HL-60/S4 treated with phorbol 12-myristate 13-acetate at 8.2 ng/mL for 4 days and 3 days (cell line): Measurements from ENCODE around the gene SEMA4A.

Experiments
- in situ Hi-C: fragments of 300-500 bp; cut with MboI; formaldehyde crosslinking; loops from 2 replicates; pipeline ENCODE4 v1.15.0; 2022; ENCODE audit warnings: low sequenced_read_pairs

SEMA4A gene

DNA sequence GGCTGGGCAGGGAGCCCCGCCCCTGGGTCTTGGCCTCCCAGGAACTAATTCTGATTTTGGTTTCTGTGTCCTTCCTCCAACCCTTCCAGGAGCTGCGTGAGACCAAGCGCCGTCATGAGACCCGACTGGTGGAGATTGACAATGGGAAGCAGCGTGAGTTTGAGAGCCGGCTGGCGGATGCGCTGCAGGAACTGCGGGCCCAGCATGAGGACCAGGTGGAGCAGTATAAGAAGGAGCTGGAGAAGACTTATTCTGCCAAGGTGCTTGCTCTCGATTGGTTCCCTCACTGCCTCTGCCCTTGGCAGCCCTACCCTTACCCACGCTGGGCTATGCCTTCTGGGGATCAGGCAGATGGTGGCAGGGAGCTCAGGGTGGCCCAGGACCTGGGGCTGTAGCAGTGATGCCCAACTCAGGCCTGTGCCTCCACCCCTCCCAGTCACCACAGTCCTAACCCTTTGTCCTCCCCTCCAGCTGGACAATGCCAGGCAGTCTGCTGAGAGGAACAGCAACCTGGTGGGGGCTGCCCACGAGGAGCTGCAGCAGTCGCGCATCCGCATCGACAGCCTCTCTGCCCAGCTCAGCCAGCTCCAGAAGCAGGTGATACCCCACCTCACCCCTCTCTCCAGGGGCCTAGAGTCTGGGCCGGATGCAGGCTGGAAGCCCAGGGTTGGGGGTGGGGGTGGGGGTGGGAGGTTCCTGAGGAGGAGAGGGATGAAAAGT, 18.5 kb upstream of the SEMA4A start:
- in situ Hi-C loops = no loop called here

GRCh38 chr1:156135930-156136871, 17.2 kb upstream of the SEMA4A start:
- in situ Hi-C loops = no loop called here

DNA sequence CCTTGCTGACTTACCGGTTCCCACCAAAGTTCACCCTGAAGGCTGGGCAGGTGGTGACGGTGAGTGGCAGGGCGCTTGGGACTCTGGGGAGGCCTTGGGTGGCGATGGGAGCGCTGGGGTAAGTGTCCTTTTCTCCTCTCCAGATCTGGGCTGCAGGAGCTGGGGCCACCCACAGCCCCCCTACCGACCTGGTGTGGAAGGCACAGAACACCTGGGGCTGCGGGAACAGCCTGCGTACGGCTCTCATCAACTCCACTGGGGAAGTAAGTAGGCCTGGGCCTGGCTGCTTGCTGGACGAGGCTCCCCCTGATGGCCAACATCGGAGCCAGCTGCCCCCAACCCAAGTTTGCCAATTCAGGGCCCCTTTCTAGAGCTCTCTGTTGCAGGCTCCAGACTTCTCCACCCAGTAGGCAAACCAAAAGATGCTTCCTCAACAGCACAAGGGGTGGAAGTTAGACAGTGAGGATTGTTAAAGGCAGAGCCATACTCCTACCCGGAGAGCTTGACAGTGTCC, 16.4 kb upstream of the SEMA4A start:
- in situ Hi-C loops = no loop called here

GRCh38 chr1:156138458-156138867, 14.9 kb upstream of the SEMA4A start:
- in situ Hi-C loops = no loop called here

GRCh38 chr1:156140879-156141707, 12.3 kb upstream of the SEMA4A start:
- in situ Hi-C loops = loop anchor here (10.0 kb wide), 1 partner anchor 84 kb away; no protein-coding TSS in a partner anchor

- in situ Hi-C loops = loop anchor here (10.0 kb wide), 1 partner anchor 81 kb away; no protein-coding TSS in a partner anchor
Measured at GRCh38 chr1:156143765-156144489, 9.5 kb upstream of the SEMA4A start.

GRCh38 chr1:156144742-156145141, 8.6 kb upstream of the SEMA4A start:
- in situ Hi-C loops = loop anchor here (10.0 kb wide), 1 partner anchor 80 kb away; no protein-coding TSS in a partner anchor

GRCh38 chr1:156145650-156146019, 7.8 kb upstream of the SEMA4A start:
- in situ Hi-C loops = loop anchor here (10.0 kb wide), 1 partner anchor 79 kb away; no protein-coding TSS in a partner anchor

DNA sequence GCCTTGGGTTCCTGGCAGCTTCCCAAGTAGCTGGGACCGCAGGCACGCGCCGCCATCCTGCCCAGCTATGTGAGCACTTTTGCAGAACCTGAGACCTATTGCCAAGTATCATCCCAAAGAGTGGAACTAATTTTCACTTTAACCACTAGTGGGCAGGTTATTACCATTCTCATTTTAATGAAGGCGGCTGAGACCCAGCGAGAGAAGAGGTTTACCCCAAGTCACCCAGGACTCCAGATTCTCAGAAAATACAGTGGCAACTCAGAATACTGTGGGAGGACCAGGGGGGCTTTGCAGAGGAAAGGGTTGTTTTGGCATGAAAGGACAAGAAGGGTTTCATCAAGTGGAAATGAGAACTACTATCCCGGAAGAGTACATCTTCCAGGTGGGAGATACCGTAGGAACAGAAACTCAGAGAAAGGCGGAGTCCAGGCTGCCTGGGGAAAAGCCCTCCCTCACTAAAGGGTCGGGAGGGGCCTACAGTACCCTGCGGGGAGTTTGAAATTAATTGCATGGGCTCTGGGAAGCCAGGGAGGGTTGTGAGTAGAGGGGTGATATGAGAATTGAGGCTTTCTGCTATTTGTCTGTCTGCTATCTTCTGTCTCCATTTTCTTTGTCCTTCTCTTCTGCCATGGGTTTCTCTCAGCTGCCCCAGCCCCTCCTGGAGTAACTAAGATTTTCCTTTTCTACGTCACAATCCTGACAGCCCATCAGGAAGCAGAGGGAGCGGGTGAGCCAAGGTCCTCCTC, 7.2 kb upstream of the SEMA4A start:
- in situ Hi-C loops = loop anchor here (10.0 kb wide), 1 partner anchor 79 kb away; no protein-coding TSS in a partner anchor

DNA sequence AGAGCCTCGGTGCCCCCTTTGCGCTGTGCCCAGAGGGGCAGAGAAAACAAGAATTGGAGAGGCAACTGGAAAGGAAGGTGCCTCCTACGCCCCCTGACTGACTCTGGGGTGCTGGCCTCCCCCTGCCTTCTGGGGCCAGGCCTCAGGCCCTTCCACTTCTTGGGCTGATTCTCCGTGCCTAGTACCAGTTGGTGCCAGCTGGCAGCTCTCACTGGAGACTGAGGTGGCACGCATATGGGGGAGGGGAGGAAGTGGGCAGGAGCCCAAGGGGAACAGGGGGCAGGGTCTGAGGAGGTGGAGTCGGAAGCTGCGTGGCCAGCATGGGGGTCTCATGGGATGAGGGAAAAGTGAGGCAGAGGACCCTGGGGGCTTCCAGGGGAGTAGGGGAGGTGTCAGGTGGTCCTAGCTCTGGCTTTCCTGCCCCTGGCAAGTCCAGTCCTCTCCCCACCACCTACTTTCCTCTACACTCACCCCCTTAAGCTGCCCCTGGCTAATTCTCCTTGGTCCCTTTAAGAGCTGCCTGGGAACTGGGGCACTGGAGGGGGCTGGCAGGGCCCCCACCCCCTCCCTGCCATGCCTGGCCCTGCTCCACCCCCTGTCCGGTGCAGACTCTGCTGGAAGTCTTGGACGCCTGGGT, 6.5 kb upstream of the SEMA4A start:
- in situ Hi-C loops = loop anchor here (10.0 kb wide), 1 partner anchor 78 kb away; no protein-coding TSS in a partner anchor

DNA sequence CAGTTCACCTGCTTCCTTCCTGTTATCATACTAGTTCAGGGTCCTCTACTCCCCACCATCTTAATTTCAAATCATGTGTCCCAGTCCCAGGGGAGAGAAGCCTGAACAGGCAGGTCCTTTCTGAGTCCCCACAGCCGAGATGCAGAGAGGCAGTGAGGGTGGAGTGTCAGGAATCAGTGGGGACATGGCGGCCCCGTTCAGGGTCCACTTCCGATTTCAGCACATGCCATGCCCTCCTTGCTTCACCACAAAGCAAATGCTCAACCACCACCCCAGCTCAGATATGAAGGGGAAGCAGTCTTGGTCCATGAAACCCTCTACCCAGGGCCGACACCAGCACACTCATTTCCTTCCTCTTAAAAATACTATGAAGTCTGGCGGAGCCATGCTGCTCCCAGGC, 5.2 kb upstream of the SEMA4A start:
- in situ Hi-C loops = loop anchor here (10.0 kb wide), 1 partner anchor 77 kb away; no protein-coding TSS in a partner anchor

- in situ Hi-C loops = loop anchor here (10.0 kb wide), 1 partner anchor 75 kb away; no protein-coding TSS in a partner anchor
Measured at GRCh38 chr1:156149374-156150332, 3.7 kb upstream of the SEMA4A start.

GRCh38 chr1:156150333-156151011, 2.9 kb upstream of the SEMA4A start:
- in situ Hi-C loops = no loop called here

- in situ Hi-C loops = no loop called here
Measured at GRCh38 chr1:156151093-156151688, 2.2 kb upstream of the SEMA4A start.

DNA sequence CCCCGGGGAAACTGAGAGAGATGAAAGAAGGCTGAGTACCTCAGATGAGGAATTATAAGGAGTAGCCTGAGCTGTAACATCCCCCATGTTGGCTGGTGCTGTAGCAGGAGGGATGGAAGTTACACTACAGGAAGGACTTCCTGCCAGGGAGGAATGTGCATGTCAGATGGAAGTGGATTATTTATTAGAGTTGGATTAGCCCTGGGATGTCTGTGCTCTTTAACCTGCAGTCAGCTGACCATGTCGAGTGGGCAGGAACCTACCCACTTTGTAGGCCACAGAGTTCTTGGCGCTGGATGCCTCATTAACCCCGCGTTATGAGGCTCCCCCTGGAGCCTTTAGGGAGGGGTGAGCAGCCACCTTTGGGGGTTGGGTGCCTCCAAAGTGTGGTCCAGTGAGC, 757 bp upstream of the SEMA4A start:
- in situ Hi-C loops = no loop called here

DNA sequence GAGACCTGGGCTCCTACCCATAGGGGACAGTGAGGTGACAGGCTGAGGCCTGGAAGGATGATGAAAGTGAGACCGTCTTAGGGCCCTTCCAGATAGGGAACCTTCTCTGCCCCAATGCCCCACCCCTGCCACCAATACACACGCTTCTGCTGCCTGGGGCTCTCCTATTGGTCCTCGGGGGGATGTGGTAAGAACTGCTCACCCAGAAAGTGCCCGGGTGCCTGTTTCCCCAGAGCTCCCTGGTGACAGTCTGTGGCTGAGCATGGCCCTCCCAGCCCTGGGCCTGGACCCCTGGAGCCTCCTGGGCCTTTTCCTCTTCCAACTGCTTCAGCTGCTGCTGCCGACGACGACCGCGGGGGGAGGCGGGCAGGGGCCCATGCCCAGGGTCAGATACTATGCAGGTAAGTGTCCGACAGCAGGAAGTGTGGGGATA, 948 bp downstream of the SEMA4A start:
- in situ Hi-C loops = no loop called here
